Measurements from ENCODE around the gene POLR3E. TPM values are rescaled to one million over a fixed set of nuclear protein-coding genes. Genes with fewer than 3 reads are reported as not detected.
"Not testable (repeated sequence)": the region's sequence is repeated elsewhere in the genome, so short reads cannot be mapped to it uniquely, and the experiment has no call there.

Gene POLR3E
- total RNA-seq, 1 experiment from 2014 or later = 23.2 TPM

DNA sequence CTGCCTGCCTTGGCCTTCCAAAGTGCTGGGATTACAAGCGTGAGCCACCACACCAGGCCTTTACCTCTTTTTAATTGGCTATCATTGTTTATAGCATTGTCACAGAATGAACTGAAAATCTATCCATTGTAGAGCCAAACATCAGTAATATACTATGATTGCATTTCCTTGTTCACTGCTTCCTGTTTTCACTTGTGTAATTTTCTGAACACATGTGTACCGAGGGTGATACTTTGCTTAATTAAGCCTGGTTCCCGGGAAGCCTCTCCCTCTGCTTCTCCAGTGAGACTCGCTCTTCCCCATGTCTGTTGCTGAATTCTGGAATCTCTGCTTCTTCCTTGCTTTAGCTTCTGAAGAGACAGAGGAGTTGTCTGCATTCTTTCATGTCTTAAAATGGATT lies 33.1 kb downstream of the POLR3E start:
- DNase-seq (ENCODE audit: low spot score) = no peak

DNA sequence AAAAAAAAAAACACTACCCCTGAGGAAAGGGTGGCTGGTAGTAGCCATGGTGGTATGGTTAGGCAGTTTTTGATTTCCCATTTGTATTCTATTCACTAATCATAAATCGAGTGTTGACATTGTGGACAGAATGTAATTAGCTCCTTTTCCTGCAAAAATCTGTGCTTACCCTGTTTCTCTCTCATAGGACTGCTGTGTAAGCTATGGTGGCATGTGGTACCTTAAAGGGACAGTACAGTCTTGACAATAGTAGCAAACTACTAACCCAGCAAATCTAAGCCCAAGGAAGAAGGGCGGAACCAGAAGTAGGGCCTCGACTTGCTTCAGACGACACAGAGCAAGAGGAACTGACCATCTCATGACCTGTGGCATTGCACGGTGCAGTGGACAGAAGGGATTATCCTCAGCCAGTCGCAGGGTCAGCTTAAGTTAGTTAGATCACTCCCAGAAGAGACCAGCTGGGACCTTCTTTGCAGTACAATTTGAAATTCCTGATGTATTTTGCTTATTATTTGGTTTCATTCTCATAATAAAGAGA lies 36.3 kb downstream of the POLR3E start:
- no peak for DNase-seq (ENCODE audit: low spot score)

- DNase-seq (ENCODE audit: low spot score) = no peak
These were observed 38.5 kb downstream of the POLR3E start for GRCh38 chr16:22335668-22336246.

DNA sequence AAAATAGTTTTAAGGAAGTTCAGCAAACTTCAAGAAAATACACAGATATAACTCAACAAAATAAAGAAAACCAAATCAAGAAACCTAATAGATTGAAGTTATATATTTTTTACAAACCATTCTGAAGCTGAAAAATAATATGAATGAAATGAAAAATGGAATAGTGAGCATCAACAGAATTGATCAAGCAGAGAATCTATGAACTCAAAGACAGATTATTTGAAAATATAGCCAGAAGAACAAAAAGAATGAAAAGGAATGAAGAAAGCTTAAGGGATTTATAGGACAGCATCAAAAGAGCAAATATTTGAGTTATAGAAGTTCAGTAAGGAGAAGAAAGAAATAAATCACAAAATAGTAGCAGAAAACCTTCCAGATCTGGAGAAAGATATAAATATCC lies 39.4 kb downstream of the POLR3E start:
- DNase-seq (ENCODE audit: low spot score) = no peak

GRCh38 chr16:22337045-22337444 lies 39.8 kb downstream of the POLR3E start:
- no peak for DNase-seq (ENCODE audit: low spot score)

- no peak for DNase-seq (ENCODE audit: low spot score)
These were observed 40.8 kb downstream of the POLR3E start for GRCh38 chr16:22337849-22338635.

GRCh38 chr16:22340945-22341344 lies 43.7 kb downstream of the POLR3E start:
- DNase-seq (ENCODE audit: low spot score) = no peak

DNA sequence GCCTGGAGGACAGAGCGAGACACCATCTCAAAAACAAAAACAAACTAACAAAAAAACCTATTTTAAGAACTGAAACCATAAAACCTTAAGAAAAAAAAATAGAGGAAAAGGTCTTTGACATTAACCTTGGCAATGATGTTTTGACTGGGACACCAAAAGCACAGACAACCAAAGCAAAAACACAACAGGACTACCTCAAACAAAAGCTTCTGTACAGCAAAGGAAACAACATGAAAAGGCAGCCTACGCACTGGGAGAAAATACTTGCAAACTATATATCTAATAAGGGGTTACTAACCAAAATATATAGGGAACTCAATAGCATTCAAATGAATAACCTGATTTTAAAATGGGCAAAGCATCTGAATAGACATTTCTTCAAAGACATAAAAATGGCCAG lies 44.9 kb downstream of the POLR3E start:
- no peak for DNase-seq (ENCODE audit: low spot score)

DNA sequence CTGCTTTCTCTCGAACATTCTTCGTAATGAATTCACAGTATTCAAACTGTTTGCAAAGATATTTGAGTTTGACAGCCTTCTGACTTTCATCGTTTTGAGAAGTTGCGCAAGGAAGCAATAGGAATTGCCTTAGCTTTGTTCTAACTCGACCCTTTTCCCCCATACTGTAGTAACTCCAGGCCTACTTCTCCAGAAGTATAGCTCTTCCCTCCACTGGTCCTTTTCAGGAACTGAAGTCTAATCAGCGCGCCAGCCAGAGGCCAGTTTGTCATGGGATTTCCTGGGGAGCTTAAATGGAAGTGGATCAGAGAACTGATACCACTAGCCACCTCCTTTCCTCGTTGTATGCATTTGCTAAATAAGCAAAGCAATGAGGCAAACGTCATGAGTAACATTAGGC lies 49.3 kb downstream of the POLR3E start:
- no peak for DNase-seq (ENCODE audit: low spot score)

DNA sequence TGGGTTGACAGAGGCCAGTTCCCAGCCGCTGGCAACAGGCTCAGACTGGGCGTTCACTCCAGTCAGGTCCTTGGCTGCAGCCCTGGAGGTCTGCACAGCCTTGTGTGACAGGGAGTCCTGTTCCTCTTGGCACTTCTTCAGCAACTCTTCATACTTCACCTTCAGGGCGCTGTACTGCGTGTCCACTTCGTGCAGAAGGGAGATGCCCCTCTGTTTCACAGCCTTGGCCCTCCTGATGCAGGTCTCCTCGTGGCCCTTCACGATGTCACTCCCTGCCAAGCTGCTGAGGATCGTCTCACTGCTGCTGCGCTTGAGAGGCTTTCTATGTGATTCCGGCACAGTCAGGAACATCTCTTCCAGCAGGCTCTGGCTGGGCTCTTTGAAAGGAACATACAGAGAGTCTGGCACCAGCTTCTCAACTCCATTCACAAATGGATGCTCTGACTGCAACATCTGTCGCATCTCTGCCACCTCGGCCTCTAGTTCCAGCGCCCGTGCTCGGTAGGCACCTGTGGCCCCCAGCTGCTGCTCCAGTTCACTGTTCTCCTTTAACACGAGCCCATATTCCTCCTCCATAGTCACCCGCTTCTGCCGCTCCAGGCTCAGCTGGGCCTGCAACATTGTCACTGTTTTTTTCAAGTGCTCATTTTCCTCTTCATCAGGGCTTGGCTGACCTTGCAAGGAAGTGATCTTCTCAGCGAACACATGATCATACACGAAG lies 50.1 kb downstream of the POLR3E start:
- DNase-seq (ENCODE audit: low spot score) = no peak

DNA sequence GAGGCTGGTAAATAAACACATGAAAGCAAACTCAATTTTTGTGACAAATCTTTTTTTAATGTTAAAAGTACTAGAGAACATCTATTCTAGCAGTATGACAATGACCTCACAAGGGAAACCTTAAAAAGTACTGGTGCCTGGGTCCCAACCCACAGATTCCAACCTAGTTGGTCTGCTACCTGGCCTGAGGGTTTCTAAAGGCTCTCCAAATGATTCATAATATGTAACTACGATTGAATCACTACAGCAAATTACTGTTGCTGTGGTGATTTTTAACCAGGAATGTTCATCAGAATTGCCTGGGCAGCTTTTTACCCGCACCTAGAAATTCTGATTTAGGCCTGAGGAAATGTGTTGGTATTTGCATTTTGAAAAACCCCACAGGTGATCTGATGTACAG lies 51.1 kb downstream of the POLR3E start:
- DNase-seq (ENCODE audit: low spot score) = no peak

DNA sequence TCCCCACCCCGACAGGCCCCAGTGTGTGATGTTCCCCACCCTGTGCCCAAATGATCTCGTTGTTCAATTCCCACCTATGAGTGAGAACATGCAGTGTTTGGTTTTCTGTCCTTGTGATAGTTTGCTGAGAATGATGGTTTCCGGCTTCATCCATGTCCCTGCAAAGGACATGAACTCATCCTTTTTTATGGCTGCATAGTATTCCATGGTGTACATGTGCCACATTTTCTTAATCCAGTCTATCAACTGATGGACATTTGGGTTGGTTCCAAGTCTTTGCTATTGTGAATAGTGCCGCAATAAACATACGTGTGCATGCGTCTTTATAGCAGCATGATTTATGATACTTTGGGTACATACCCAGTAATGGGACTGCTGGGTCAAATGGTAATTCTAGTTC lies 53.8 kb downstream of the POLR3E start:
- DNase-seq (ENCODE audit: low spot score) = not testable (repeated sequence)

GRCh38 chr16:22352140-22352539 lies 54.9 kb downstream of the POLR3E start:
- no peak for DNase-seq (ENCODE audit: low spot score)

- no peak for DNase-seq (ENCODE audit: low spot score)
These were observed 55.5 kb downstream of the POLR3E start for GRCh38 chr16:22352723-22353122.

- no peak for DNase-seq (ENCODE audit: low spot score)
These were observed 56.1 kb downstream of the POLR3E start for GRCh38 chr16:22353191-22353919.

DNA sequence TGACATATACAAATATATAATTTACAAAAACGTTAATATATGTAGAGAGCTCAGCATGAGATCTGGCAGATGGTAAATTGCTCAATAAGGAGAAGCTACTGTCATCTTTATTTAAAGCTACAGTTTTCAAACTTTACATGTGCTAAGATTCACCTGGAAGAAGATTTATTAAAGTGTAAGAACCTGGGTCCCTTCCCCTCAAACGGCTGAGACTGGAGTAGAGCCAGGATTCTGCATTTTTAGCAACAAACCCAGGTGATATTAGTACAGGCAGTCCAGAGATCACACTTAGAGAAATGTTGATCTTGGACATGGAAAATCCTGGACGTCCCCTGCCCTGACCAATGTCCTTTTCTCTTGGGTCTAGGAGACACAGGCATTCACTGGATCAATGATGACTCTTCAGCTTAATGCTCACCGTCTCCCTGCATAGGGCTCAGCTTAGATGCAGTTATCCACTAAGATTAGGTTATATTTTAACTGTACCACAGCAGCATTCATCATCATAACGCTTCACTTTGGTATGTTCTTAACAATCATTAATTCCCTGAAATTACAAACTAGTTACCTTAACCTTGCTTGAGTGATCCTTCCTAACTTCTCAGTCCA lies 56.8 kb downstream of the POLR3E start:
- no peak for DNase-seq (ENCODE audit: low spot score)

GRCh38 chr16:22355487-22355908 lies 58.3 kb downstream of the POLR3E start:
- no peak for DNase-seq (ENCODE audit: low spot score)

DNA sequence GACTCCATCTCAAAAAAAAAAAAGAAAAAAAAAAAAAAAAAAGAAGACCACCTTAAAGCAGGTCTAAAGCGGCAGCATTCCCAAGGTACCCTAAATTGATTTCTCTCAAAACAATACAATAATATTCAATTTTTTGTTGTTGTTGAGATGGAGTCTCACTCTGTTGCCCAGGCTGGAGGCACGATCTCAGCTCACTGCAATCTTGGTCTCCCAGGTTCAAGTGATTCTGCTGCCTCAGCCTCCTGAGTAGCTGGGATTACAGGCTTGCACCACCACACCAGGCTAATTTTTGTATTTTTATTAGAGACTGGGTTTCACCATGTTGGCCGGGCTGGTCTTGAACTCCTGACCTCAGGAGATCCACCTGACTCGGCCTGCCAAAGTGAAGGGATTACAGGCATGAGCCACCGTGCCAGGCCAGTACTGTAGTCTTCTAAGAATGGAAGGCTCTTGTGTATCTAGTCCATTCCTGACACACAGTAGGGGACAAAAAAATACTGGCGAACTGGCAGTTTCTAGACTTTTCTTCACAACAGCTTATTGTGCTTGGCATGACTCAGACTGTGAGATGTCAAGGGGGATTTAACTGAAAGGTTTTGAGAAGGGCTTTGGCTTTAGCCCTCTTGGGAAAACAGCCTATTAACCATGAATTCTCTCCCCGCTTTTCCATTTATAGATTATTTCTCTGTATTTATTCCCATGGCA lies 59.9 kb downstream of the POLR3E start:
- no peak for DNase-seq (ENCODE audit: low spot score)

DNA sequence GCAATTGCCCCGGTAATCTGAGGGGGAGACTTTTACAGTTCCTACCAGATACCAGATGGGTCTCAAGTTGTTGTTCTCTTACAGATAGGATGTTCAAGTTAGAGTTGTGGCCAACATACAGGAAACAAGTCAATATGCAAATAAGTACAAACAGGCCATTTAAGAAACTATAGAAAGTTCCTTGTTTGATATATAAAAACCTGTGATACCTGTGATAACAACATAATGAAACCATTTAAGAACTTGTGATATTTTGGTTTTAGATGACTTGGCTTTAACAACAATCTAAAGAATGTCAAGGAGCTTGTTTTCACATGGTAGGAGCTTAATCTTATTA lies 60.4 kb downstream of the POLR3E start:
- DNase-seq (ENCODE audit: low spot score) = no peak

GRCh38 chr16:22358000-22358399 lies 60.8 kb downstream of the POLR3E start:
- no peak for DNase-seq (ENCODE audit: low spot score)

GRCh38 chr16:22359679-22360078 lies 62.5 kb downstream of the POLR3E start:
- no peak for DNase-seq (ENCODE audit: low spot score)

All from H4 (cell line).